ENCODE data around the gene AAGAB. TPM values are rescaled to one million over a fixed set of nuclear protein-coding genes. Genes with fewer than 3 reads are reported as not detected.

Gene AAGAB, protein sequence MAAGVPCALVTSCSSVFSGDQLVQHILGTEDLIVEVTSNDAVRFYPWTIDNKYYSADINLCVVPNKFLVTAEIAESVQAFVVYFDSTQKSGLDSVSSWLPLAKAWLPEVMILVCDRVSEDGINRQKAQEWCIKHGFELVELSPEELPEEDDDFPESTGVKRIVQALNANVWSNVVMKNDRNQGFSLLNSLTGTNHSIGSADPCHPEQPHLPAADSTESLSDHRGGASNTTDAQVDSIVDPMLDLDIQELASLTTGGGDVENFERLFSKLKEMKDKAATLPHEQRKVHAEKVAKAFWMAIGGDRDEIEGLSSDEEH
- total RNA-seq, result 100 to 1,000 TPM in 1 of 4 donors, 10 to 100 TPM in 3; 39.7 to 343 (median 54.1) TPM

DNA sequence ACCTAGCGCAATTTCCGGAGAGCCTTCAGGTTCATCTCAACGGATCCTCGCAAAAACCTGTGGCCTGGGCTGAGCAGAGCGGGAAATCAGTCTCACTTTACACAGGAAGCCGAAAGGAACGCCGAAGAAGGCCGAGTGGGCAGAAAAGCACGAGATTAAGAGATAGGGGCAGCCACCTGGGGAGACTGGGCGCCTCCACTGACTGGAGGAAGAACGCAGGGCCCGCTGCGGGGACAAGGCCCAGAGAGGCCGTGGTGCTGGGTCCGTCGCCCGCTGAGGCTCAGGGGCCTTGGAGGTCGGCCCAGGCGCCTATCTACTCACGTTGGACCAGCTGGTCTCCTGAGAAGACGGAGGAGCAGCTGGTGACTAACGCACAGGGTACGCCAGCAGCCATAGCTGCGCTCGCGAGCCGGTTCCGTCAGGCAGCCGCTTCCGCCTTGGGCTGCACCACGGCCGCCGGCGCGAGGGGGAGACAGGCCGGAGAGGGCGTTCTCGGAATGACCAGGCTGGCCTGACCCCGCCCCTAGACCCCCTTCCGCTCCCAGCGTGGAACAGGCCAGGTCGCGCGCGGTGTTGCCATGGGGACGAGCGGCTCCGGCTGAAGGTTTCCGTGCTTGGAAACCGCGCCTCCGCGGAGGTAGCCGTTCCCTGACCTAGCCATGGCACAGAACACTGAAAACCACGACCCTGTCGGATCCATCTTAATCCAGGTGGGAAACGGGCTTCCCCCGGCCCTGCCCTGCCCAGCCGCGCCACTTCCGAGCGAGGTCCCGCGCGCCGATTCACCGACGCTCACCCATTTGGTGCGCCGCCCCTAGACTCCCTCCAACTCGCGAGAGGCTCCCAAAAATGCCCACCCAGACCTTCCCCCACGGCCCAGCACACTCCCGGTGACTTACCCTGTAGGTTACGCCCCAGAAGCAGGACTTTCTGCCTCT is at the start of gene AAGAB, which contains the start of gene IQCH:
TSS of gene AAGAB (minus strand) at position 424 of the 938 bp plus-strand sequence. CDS start at position 394, 30 bp downstream.
TSS of gene IQCH (plus strand) at position 549 of the 938 bp plus-strand sequence. CDS start at position 660, 111 bp downstream.
- Histone ChIP-seq H3K36me3 (no peaks in the 10 kb centered on the region), H3K4me3 (peak within 1 kb of the TSS; percentile 49 to 96 (median 88)), H3K27me3 (no peaks in the 10 kb centered on the region), H3K4me1 (peaks cover 4 to 29% (median 14%) of the 10 kb centered on the region in 4 donors), H3K9me3 (no peaks in the 10 kb centered on the region), H3K27ac (peak within 1 kb of the TSS; percentile 90 to 98 (median 92))
- peak; percentile 99 for DNase-seq
- in situ Hi-C loops (cut with MboI; ENCODE audit: low pct_ligation_motif_present in 1 of 4, low pct_unique_long_range_greater_than_20kb in 1 of 4, low sequenced_read_pairs in 3 of 4) (loop anchor here in 1 of 4 donors (10.0 kb wide), 1 partner anchor 190 kb away; the partner anchor contains the start of gene SMAD3), intact Hi-C loops (cut with DNase I; ENCODE audit: low total_unique reads) (no loop called here)
- TF ChIP-seq POLR2A (IDR thresholded peaks at IDR 0.05) (peak; percentile 88), EP300 (IDR thresholded peaks at IDR 0.05; ENCODE audit: low read depth) (no peak), POLR2AphosphoS5 (IDR thresholded peaks at IDR 0.05) (peak; percentile 79 to 96 (median 95))
- TF ChIP-seq, protein P1, sequence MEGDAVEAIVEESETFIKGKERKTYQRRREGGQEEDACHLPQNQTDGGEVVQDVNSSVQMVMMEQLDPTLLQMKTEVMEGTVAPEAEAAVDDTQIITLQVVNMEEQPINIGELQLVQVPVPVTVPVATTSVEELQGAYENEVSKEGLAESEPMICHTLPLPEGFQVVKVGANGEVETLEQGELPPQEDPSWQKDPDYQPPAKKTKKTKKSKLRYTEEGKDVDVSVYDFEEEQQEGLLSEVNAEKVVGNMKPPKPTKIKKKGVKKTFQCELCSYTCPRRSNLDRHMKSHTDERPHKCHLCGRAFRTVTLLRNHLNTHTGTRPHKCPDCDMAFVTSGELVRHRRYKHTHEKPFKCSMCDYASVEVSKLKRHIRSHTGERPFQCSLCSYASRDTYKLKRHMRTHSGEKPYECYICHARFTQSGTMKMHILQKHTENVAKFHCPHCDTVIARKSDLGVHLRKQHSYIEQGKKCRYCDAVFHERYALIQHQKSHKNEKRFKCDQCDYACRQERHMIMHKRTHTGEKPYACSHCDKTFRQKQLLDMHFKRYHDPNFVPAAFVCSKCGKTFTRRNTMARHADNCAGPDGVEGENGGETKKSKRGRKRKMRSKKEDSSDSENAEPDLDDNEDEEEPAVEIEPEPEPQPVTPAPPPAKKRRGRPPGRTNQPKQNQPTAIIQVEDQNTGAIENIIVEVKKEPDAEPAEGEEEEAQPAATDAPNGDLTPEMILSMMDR (IDR thresholded peaks at IDR 0.05), result peak in 1 of 5 experiments; percentile 16
- WGBS, 2 donors (ENCODE audit: low coverage in 1 of 2), result 0% methylated on average over 2 to 50 of the region's 76 CpGs

DNA sequence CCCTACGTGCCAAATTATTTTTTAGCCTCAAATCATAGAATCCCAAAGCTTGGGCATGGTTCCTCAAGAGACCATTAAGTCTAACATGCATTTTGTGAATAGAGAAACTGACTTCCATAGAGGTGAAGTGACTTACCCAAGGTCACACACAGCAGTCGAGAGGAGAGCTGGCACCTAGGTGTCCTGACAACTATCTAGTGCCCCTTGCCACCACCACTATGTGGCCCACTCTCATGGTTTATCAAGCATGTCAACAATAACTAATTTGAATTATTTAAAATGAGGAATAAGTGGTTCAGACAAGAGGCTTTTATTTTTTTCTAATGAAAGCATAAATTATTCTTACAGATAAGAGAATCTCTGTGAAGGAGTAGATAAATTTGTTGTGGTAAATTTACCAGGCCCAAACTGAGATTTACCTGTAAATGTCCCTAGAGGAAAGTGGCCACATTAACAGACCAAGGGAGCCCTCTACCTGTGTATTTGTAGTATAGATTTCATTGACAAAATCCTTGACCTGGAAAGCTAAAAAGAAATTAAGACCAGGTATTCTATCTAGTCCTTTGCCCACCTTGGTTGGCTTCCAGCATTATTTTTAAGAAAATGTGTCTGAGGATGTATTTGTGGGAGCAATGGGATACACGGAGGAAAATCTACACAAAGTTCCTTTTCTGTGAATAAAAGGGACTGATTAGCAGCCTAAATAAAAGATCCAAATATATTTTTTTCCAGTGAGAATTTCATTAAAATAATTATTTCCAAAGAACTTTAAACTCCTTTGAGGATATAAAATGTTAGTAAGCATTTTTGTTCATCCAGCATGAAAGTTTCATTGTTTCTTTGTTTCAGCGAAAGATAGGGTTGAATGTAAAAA is 49.3 kb upstream of the AAGAB start:
- DNase-seq, result peak; percentile 10
- H3K9me3 ChIP-seq, result no peaks in the 10 kb centered on the region
- H3K36me3 ChIP-seq, result no peaks in the 10 kb centered on the region
- TF ChIP-seq POLR2AphosphoS5 (IDR thresholded peaks at IDR 0.05), result no peak
- TF ChIP-seq, protein P1 (IDR thresholded peaks at IDR 0.05), result peak; percentile 47 to 73 (median 56)
- H3K27ac ChIP-seq, result no peak overlapping the region
- 62 to 70% methylated on average over 4 of the region's 4 CpGs for WGBS, 2 donors (ENCODE audit: low coverage in 1 of 2)
- intact Hi-C loops (cut with DNase I; ENCODE audit: low total_unique reads), result loop anchor here (2.0 kb wide), 1 partner anchor 357 kb away; no protein-coding TSS in a partner anchor
- in situ Hi-C loops (cut with MboI; ENCODE audit: low pct_ligation_motif_present in 1 of 4, low pct_unique_long_range_greater_than_20kb in 1 of 4, low sequenced_read_pairs in 3 of 4), result loop anchor here in 1 of 4 donors (5.0 kb wide), 1 partner anchor 356 kb away; no protein-coding TSS in a partner anchor
- H3K4me3 ChIP-seq, result no peak overlapping the region
- no peaks in the 10 kb centered on the region for H3K27me3 ChIP-seq
- H3K4me1 ChIP-seq, result no peaks in the 10 kb centered on the region

DNA sequence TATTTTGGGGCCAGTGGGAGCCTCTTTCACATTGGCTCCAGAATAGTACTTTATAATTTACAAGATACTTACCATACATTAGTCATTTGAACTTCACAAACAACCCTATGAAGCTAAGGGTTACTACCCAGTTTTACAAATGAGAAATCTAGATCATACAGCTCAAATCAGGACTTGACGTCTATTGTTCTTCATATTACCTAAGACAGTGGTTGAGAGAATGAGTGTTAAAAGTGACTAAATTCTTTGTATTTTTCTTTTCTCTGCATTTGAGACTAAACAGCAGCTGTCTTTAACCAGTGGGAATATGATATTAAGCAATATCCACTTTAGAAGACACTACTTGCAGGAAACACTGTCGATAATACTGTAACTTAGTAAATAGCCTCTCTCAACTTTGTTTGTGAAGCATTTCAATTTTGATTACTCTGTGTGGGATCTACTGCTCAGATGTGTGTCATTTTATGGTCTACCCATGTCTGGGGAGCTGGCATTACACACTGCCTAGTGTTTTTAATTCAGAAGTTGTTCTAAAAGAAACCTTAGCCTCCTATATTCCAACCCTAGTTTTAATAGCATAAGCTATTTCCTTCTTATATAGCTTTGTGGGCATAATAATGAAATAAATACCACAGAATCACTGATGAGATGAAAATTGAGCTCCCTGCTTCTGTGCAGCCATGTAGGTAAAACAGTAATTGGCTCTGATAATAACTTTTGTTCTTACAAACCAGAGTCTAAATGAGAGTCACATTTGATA is 46.0 kb upstream of the AAGAB start:
- intact Hi-C loops (cut with DNase I; ENCODE audit: low total_unique reads) (no loop called here), in situ Hi-C loops (cut with MboI; ENCODE audit: low pct_ligation_motif_present in 1 of 4, low pct_unique_long_range_greater_than_20kb in 1 of 4, low sequenced_read_pairs in 3 of 4) (loop anchor here in 1 of 4 donors (5.0 kb wide), 1 partner anchor 353 kb away; no protein-coding TSS in a partner anchor)
- Histone ChIP-seq H3K27ac (no peak overlapping the region), H3K36me3 (no peaks in the 10 kb centered on the region), H3K9me3 (no peaks in the 10 kb centered on the region), H3K4me1 (no peaks in the 10 kb centered on the region), H3K27me3 (no peaks in the 10 kb centered on the region), H3K4me3 (no peak overlapping the region)
- WGBS, 2 donors (ENCODE audit: low coverage in 1 of 2), result 66 to 75% methylated on average over 2 of the region's 2 CpGs
- TF ChIP-seq POLR2A (IDR thresholded peaks at IDR 0.05) (no peak), EP300 (IDR thresholded peaks at IDR 0.05; ENCODE audit: low read depth) (no peak), POLR2AphosphoS5 (IDR thresholded peaks at IDR 0.05) (no peak)
- TF ChIP-seq, protein P1 (IDR thresholded peaks at IDR 0.05), result no peak
- no peak for DNase-seq
